ENCODE data around the gene INSR. TPM values are rescaled to one million over a fixed set of nuclear protein-coding genes. Genes with fewer than 3 reads are reported as not detected.

The INSR gene
- total RNA-seq (2022; extraction: Qiagen RNA extraction; ENCODE audit: low read depth): 1.4 to 2.6 TPM (median 2.3 TPM) in 5 replicates

GRCh38 chr19:7293762-7294557 is at the start of gene INSR:
Gene INSR (minus strand): TSS chr19:7294414. CDS start chr19:7293891, 523 bp downstream.

GRCh38 chr19:7069042-7069903 is 224.9 kb downstream of the INSR start, which contains the start of gene ZNF557:
Gene ZNF557 (plus strand): TSS chr19:7069703. CDS start chr19:7075075, 5,372 bp downstream.

Other genes starting within 250 kb of the INSR start
- gene MBD3L2, start 245.1 kb downstream of the INSR start, total RNA-seq (2022; extraction: Qiagen RNA extraction; ENCODE audit: low read depth): not detected in 5 replicates
- gene MBD3L3, start 235.7 kb downstream of the INSR start, total RNA-seq (2022; extraction: Qiagen RNA extraction; ENCODE audit: low read depth): not detected in 5 replicates
- gene ZNF557, start 224.7 kb downstream of the INSR start, total RNA-seq (2022; extraction: Qiagen RNA extraction; ENCODE audit: low read depth): 2.5 to 2.9 TPM (median 2.7 TPM) in 5 replicates
- gene ARHGEF18, start 54.5 kb upstream of the INSR start, total RNA-seq (2022; extraction: Qiagen RNA extraction; ENCODE audit: low read depth): 42.0 to 59.6 TPM (median 51.9 TPM) in 5 replicates
- gene PEX11G, start 194.6 kb upstream of the INSR start, total RNA-seq (2022; extraction: Qiagen RNA extraction; ENCODE audit: low read depth): 0.93 to 2.1 TPM (median 1.8 TPM) in 5 replicates
- 13.8 to 20.6 TPM (median 20.1 TPM) in 5 replicates for gene ZNF358, start 221.7 kb upstream of the INSR start, total RNA-seq (2022; extraction: Qiagen RNA extraction; ENCODE audit: low read depth)
- gene MCOLN1, start 228.2 kb upstream of the INSR start, total RNA-seq (2022; extraction: Qiagen RNA extraction; ENCODE audit: low read depth): 10.5 to 14.9 TPM (median 13.1 TPM) in 5 replicates
- 26.9 to 37.6 TPM (median 33.9 TPM) in 5 replicates for gene PNPLA6, start 241.3 kb upstream of the INSR start, total RNA-seq (2022; extraction: Qiagen RNA extraction; ENCODE audit: low read depth)

Measured in A549 treated with RU486 at 1 μM for 4 hours (cell line).